Activated CD8-positive, alpha-beta memory T cell treated with anti-CD3 and anti-CD28 coated beads for 48 hours (primary cell): Measurements from ENCODE around the gene ZFX.
"Not testable (repeated sequence)": the region's sequence is repeated elsewhere in the genome, so short reads cannot be mapped to it uniquely, and the experiment has no call there.

Experiments
- DNase-seq, 3 experiments: peaks; one replicate each; pipeline ENCODE4 v3.0.0-alpha.2; 2020; ENCODE audit warnings: low read depth in 2 of 3, low spot score in 2 of 3

ZFX gene

GRCh38 chrX:24149351-24150050 lies at the start of gene ZFX:
TSS of gene ZFX (plus strand) at chrX:24149729. CDS start at chrX:24172743, 23,014 bp downstream.
- peak; percentile 7 to 64 (median 57) for DNase-seq

GRCh38 chrX:24100713-24101112 lies 48.8 kb upstream of the ZFX start:
- no peak for DNase-seq

GRCh38 chrX:24110069-24110468 lies 39.5 kb upstream of the ZFX start:
- no peak for DNase-seq

- DNase-seq: no peak
Observed at GRCh38 chrX:24113181-24113580, 36.3 kb upstream of the ZFX start.

- no peak for DNase-seq
Observed at GRCh38 chrX:24117258-24117657, 32.3 kb upstream of the ZFX start.

- no peak for DNase-seq
Observed at GRCh38 chrX:24124244-24124799, 25.2 kb upstream of the ZFX start.

GRCh38 chrX:24125028-24125612 lies 24.4 kb upstream of the ZFX start:
- DNase-seq: no peak

- DNase-seq: no peak
Observed at GRCh38 chrX:24131476-24131875, 18.1 kb upstream of the ZFX start.

GRCh38 chrX:24133312-24133711 lies 16.2 kb upstream of the ZFX start:
- no peak for DNase-seq

GRCh38 chrX:24135768-24136167 lies 13.8 kb upstream of the ZFX start:
- DNase-seq: not testable (repeated sequence)

GRCh38 chrX:24137192-24137591 lies 12.3 kb upstream of the ZFX start:
- DNase-seq: no peak

- DNase-seq: not testable (repeated sequence)
Observed at GRCh38 chrX:24143982-24144381, 5.5 kb upstream of the ZFX start.

GRCh38 chrX:24144528-24144927 lies 5.0 kb upstream of the ZFX start:
- no peak for DNase-seq

GRCh38 chrX:24145303-24146186 lies 4.0 kb upstream of the ZFX start:
- no peak for DNase-seq

- no peak for DNase-seq
Observed at GRCh38 chrX:24146283-24146949, 3.1 kb upstream of the ZFX start.

- DNase-seq: no peak
Observed at GRCh38 chrX:24147165-24147564, 2.4 kb upstream of the ZFX start.

GRCh38 chrX:24148121-24148520 lies 1.4 kb upstream of the ZFX start:
- DNase-seq: no peak

- peak in 1 of 3 experiments; percentile 40 for DNase-seq
Observed at GRCh38 chrX:24148535-24149350, 786 bp upstream of the ZFX start.

GRCh38 chrX:24150051-24150790 lies 692 bp downstream of the ZFX start:
- peak in 2 of 3 experiments; percentile 36 to 75 for DNase-seq

- no peak for DNase-seq
Observed at GRCh38 chrX:24150898-24151297, 1.4 kb downstream of the ZFX start.
